MCF 10A (cell line): Measurements from ENCODE around the gene KCNK4. TPM values are rescaled to one million over a fixed set of nuclear protein-coding genes. Genes with fewer than 3 reads are reported as not detected.

Source experiments
- Bru-seq: library from RNA; stranded (reverse); fragments of 400-500 nt; gene quantifications from one replicate; lab custom pipeline; 2021; lab: Mats Ljungman, UMichigan
- BruChase-seq, 2 experiments: library from RNA; stranded (reverse); fragments of 400-500 nt; gene quantifications; one replicate each; lab custom pipeline; 2021; lab: Mats Ljungman, UMichigan
- BruUV-seq: library from RNA; stranded (reverse); fragments of 400-500 nt; replicated peaks from 2 replicates; lab custom pipeline; 2021; lab: Mats Ljungman, UMichigan
- CTCF ChIA-PET: fragments of 300-600 bp; sonication (Branson Sonifier 250); formaldehyde crosslinking; extraction: SDS; loops from one replicate; lab custom pipeline; 2021; ENCODE audit warnings: antibody characterized with exemption, inconsistent platforms; lab: Yijun Ruan, JAX
- POLR2A ChIA-PET: fragments of 300-600, 350-650 bp; sonication (Branson Sonifier 250); formaldehyde crosslinking; extraction: SDS; loops from one replicate; lab custom pipeline; 2020; ENCODE audit warnings: antibody characterized with exemption, inconsistent platforms; lab: Yijun Ruan, JAX
- DNase-seq: peaks from one replicate; pipeline ENCODE4 v3.0.0-alpha.2; 2018; ENCODE audit not compliant: unreplicated experiment
- H3K27ac Mint-ChIP-seq: one replicate; pipeline ENCODE4 v1.8.0; 2022; ENCODE audit warnings: mild to moderate bottlenecking, low read depth, mixed read lengths; ENCODE audit not compliant: unreplicated experiment
- H3K27me3 Mint-ChIP-seq: one replicate; pipeline ENCODE4 v1.8.0; 2022; ENCODE audit warnings: mixed read lengths; ENCODE audit not compliant: insufficient read depth, unreplicated experiment
- H3K36me3 Mint-ChIP-seq: one replicate; pipeline ENCODE4 v1.8.0; 2022; ENCODE audit warnings: mild to moderate bottlenecking, moderate library complexity, mixed read lengths; ENCODE audit not compliant: insufficient read depth, unreplicated experiment
- H3K4me1 Mint-ChIP-seq: one replicate; pipeline ENCODE4 v1.8.0; 2022; ENCODE audit warnings: mixed read lengths; ENCODE audit not compliant: insufficient read depth, unreplicated experiment
- H3K4me3 Mint-ChIP-seq: one replicate; pipeline ENCODE4 v1.8.0; 2022; ENCODE audit warnings: mild to moderate bottlenecking, moderate library complexity, mixed read lengths; ENCODE audit not compliant: unreplicated experiment
- H3K9me3 Mint-ChIP-seq: one replicate; pipeline ENCODE4 v1.8.0; 2022; ENCODE audit warnings: mixed read lengths; ENCODE audit not compliant: unreplicated experiment
- CTCF ChIP-seq: fragments of 200-600 bp; IDR thresholded peaks from one replicate; pipeline ENCODE4 v1.8.0; 2022; ENCODE audit warnings: antibody characterized with exemption, mild to moderate bottlenecking; ENCODE audit not compliant: unreplicated experiment
- intact Hi-C: fragments of 100-400 bp; cut with micrococcal nuclease; formaldehyde crosslinking; loops from 2 replicates; pipeline ENCODE4 v1.14.1; 2022
- long read RNA-seq: library from polyadenylated mRNA; stranded (forward); transcript quantifications from one replicate; pipeline ENCODE4 v2.0.0, GENCODE V29; 2022
- total RNA-seq: library from RNA; stranded (reverse); gene quantifications from 2 replicates; pipeline ENCODE4 v1.2.3, GENCODE V29; 2022

Gene KCNK4
- total RNA-seq: not detected in 2 replicates
- Bru-seq, nascent RNA: not detected
- BruChase-seq, experiment 1, labeled RNA remaining after a 6-hour chase: percentile 16 among the genes with signal in this experiment
- percentile 17 among the genes with signal in this experiment for BruChase-seq, experiment 2, labeled RNA remaining after a 2-hour chase
- long read RNA-seq: 0 reads

- no peak within 1 kb of the TSS for H3K4me3 Mint-ChIP-seq
- DNase-seq: no peak
- intact Hi-C loops: no loop called here
- H3K36me3 Mint-ChIP-seq: peaks cover 9% of the 10 kb centered on the region
- no peaks in the 10 kb centered on the region for H3K9me3 Mint-ChIP-seq
- peaks cover 11% of the 10 kb centered on the region for H3K27me3 Mint-ChIP-seq
- POLR2A ChIA-PET: no interaction called here
- TF ChIP-seq CTCF: no peak
- BruUV-seq: no TSS peak
- H3K27ac Mint-ChIP-seq: no peak within 1 kb of the TSS
- CTCF ChIA-PET: no interaction called here
- peaks cover 14% of the 10 kb centered on the region for H3K4me1 Mint-ChIP-seq
Measured at GRCh38 chr11:64291262-64291751, at the start of gene KCNK4. Gene KCNK4 (plus strand): TSS chr11:64291302. CDS start chr11:64293019, 1,717 bp downstream.

- intact Hi-C loops: no loop called here
- no peak for TF ChIP-seq CTCF
- BruUV-seq: no TSS peak
- H3K4me3 Mint-ChIP-seq: peak overlapping the region; percentile 93
- ChIA-PET CTCF (interaction anchor here (0.7 to 1.5 kb wide), 7 partner anchors 9 to 395 kb away, joined by 3 to 8 read pairs (median 4); partner anchors contain the start of gene PLCB3), POLR2A (interaction anchor here (0.6 to 10.8 kb wide), 21 partner anchors 9 to 1620 kb away, joined by 3 to 122 read pairs (median 4); partner anchors contain the start of genes B3GAT3, BAD, CATSPERZ and DNAJC4)
- peak; percentile 52 for DNase-seq
- H3K9me3 Mint-ChIP-seq: no peaks in the 10 kb centered on the region
- peaks cover 56% of the 10 kb centered on the region for H3K36me3 Mint-ChIP-seq
- H3K4me1 Mint-ChIP-seq: peaks cover 19% of the 10 kb centered on the region
- H3K27ac Mint-ChIP-seq: peak overlapping the region; percentile 98
- H3K27me3 Mint-ChIP-seq: no peaks in the 10 kb centered on the region
Measured at GRCh38 chr11:64241491-64242374, 49.4 kb upstream of the KCNK4 start.

GRCh38 chr11:64243236-64243854 is 47.8 kb upstream of the KCNK4 start:
- peak overlapping the region; percentile 93 for H3K4me3 Mint-ChIP-seq
- TF ChIP-seq CTCF: no peak
- CTCF ChIA-PET: interaction anchor here (0.6 to 3.1 kb wide), 9 partner anchors 9 to 89 kb away, joined by 3 to 27 read pairs (median 4); partner anchors contain the start of genes CATSPERZ, ESRRA, PLCB3 and PRDX5
- peaks cover 25% of the 10 kb centered on the region for H3K4me1 Mint-ChIP-seq
- peak overlapping the region; percentile 70 for H3K27ac Mint-ChIP-seq
- no TSS peak for BruUV-seq
- H3K9me3 Mint-ChIP-seq: no peaks in the 10 kb centered on the region
- no peaks in the 10 kb centered on the region for H3K27me3 Mint-ChIP-seq
- intact Hi-C loops: no loop called here
- DNase-seq: no peak
- peaks cover 42% of the 10 kb centered on the region for H3K36me3 Mint-ChIP-seq
- POLR2A ChIA-PET: interaction anchor here (0.5 to 10.8 kb wide), 13 partner anchors 8 to 92 kb away, joined by 3 to 122 read pairs (median 5); partner anchors contain the start of genes CATSPERZ, DNAJC4, ESRRA and NUDT22
